IPS-18c (cell line): ENCODE measurements around the gene CAMK2B.
A peak's percentile ranks its signal among the peaks of the same experiment; 100 is the strongest.
"Not testable (repeated sequence)": the region's sequence is repeated elsewhere in the genome, so short reads cannot be mapped to it uniquely, and the experiment has no call there.

Source experiments
- H3K4me3 ChIP-seq: 2 replicates; pipeline ENCODE4 v1.7.0; 2013; ENCODE audit warnings: low read depth, mild to moderate bottlenecking, low read length, moderate library complexity; ENCODE audit not compliant: insufficient read depth
- H3K9me3 ChIP-seq: one replicate; pipeline ENCODE4 v1.6.1; 2013; ENCODE audit warnings: mild to moderate bottlenecking, low read length, moderate library complexity; ENCODE audit not compliant: control insufficient read depth, insufficient read depth

The CAMK2B gene

DNA sequence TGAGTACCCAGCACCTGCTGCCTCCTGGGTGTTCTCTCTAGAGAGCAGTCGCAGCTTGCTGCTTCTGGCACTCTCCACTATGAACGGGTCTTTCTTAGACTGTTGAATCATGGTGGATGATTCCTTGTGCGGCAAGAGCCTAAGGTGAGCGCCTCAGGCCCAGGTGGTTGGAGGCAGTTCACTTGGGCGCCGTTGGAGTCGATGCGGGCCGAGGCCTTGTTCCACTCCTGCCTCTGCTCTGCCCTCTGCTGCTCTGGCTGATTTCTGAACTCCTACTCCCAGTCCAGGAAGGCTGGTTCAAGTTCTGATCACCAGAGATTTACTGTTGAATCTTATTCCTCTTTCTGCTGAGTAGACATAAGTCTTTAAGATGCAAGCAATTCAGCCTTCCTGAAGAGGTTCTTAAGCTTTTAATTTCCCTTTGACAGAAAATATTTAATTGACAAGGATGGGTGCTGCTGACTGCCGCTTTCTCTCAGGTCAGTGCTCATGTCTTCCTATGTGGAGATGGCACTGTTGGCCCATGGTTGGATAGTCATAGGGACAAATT, 114.2 kb downstream of the CAMK2B start:
- no peak overlapping the region for H3K4me3 ChIP-seq
- no peaks in the 10 kb centered on the region for H3K9me3 ChIP-seq

DNA sequence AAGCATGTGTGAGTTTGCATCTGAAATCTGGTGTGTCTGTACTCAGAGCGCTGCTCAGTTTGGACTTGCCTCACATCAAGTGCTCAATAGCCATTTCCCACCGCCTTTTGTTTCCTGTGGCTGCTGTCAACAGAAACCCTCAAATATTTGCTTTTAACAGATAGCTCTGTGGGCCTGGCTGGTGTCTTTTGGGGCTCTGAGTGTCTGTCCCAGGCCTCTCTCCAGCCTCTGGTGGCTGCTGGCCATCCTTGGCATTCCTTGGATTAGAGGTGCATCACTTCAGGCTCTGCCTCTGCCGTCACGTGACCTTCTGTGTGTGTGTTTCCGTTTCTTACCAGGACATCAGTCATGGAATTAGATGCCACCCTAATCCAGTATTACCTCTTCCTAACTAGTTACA, 115.3 kb downstream of the CAMK2B start:
- H3K4me3 ChIP-seq = no peak overlapping the region
- no peaks in the 10 kb centered on the region for H3K9me3 ChIP-seq

DNA sequence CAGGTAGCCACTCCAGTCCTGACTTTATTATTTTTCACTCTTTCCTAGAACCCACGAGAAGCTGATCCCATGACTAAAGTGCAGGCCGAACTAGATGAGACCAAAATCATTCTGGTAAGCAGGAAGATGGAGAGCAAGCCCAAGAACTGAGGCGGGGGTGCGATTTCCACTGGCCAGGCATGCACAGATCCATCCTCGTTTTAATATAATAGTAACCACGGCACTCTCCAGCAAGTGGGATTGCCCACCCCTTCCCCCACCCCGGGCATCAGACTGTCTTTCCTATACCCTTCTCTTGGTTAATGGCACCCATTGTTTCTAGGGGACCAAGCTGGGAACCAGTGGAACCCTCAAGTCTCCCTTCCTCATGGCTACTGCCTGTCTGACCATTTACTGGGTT, 117.3 kb downstream of the CAMK2B start:
- no peak overlapping the region for H3K4me3 ChIP-seq
- H3K9me3 ChIP-seq = no peaks in the 10 kb centered on the region

DNA sequence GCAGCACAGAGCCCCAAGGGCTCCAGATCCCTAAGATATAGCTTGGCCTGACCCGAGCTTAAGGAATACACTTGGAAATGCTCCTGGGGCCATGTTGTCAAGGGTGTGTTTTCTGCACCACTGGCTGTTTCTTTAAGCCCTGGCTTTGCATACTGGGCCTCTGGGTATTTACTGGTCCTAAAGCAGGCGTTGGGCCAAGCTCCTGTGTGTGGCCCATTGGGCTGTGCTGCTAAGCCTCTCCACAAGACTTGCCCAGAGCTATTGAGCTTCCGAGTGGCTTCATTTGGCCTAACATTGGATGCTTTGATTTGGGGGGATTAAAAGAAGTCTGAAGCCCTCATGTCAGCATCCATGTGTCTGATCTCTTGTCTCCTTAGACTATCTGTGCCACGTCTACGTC, 119.4 kb downstream of the CAMK2B start:
- H3K4me3 ChIP-seq = no peak overlapping the region
- H3K9me3 ChIP-seq = no peaks in the 10 kb centered on the region

DNA sequence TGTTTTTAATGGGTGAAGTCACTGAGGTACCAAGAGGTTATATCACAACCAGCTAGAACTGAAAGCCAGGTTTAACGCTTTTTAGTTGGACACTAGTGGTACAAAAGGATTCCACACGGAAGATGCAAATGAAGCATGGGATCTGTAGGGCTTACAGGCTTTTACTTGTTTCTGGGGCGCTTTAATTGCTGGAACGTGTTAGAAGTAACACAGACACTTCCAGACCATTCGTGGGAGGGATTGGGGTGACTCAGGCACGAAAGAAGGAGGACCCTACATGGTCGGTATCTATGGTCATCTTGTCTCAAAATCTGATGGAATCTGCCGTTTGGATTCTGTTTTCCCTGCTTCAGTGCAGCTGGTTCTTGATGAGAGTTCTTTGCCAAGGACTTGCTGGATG, 123.6 kb downstream of the CAMK2B start:
- no peaks in the 10 kb centered on the region for H3K9me3 ChIP-seq
- H3K4me3 ChIP-seq = peak overlapping the region; percentile 95

DNA sequence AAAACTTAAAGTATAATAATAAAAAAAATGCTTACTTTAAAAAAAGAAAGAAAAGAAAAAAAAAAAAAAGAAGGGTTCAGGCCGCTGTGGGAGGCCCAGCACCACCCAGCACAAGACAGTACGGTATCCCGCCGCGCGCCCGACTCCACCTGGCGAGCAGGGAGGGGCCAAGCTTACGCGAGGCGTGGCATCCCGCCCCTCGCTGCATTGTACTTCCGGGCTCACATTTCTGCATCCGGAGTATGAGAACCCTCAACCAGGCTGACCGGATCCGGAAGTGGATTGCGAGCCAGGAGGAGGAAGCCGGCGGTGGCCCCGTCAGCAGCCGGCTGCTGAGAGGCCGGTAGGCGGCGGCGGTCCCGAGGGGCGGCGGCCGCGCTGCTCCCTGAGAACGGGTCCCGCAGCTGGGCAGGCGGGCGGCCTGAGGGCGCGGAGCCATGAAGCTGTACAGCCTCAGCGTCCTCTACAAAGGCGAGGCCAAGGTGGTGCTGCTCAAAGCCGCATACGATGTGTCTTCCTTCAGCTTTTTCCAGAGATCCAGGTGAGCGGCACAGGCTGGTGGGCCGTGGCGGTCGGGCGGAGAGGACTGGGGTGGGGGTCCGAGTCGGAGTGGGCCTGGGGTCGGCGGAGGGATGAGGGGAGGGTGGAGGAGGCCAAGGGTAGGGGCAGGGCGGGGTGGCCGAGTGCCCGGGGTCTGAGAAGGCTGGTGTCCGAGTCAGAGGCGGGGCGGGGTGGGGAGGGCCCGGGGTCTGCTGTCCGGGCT, 124.5 kb downstream of the CAMK2B start, which contains the start of gene YKT6:
Gene YKT6, plus strand, starts transcription at position 280 of the 763 bp plus-strand sequence. Its CDS starts 158 bp downstream, at position 438.
- H3K4me3 ChIP-seq = peak within 1 kb of the TSS; percentile 95
- H3K9me3 ChIP-seq = no peaks in the 10 kb centered on the region

DNA sequence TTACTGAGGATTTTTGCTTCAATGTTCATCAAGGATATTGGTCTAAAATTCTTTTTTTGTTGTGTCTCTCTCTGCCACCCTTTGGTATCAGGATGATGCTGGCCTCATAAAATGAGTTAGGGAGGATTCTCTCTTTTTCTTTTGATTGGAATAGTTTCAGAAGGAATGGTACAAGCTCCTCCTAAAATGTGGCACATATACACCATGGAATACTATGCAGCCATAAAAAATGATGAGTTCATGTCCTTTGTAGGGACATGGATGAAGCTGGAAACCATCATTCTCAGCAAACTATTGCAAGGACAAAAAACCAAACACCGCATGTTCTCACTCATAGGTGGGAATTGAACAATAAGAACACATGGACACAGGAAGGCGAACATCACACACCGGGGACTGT, 125.2 kb downstream of the CAMK2B start:
- not testable (repeated sequence) for H3K4me3 ChIP-seq, H3K9me3 ChIP-seq

DNA sequence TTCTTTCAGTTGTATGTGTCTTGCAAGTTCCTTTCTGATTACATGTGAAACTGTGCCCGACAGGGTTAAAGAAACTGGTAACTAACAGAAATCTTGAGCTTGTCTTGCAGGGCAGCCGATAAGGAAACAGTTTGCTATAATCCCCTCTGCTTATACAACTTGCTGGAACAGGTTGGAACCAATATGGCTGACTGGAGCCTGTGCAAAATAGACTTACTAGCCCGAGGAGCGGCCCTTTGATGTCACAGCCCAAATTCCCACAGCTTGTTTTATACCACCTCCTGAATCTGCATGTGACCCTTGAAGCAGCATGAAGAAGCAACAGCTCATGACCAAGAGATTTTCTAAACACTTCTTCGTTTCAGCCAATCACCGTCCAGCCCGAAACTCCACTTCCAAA, 127.9 kb downstream of the CAMK2B start:
- Histone ChIP-seq H3K4me3 (no peak overlapping the region), H3K9me3 (no peaks in the 10 kb centered on the region)

DNA sequence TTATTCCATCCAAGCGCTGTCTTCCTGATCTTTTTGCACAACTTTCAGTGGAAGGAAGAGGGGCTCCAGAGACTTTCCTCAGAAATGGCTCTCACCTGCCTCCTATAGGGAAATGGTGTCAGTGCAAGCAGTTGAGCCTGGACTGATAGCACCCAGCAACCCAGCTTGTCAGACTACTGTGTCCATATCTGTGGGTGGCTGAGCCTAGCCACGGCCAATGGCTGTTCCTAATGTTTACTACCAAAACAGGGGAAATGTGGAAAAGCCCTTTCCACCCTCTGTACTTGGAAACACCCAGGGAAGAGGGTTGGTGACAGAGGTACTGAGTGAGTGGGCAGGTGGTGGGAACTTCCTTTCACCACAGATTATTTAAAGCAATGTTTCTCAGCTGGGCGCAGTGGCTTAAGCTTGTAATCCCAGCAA, 128.9 kb downstream of the CAMK2B start:
- H3K9me3 ChIP-seq = no peaks in the 10 kb centered on the region

DNA sequence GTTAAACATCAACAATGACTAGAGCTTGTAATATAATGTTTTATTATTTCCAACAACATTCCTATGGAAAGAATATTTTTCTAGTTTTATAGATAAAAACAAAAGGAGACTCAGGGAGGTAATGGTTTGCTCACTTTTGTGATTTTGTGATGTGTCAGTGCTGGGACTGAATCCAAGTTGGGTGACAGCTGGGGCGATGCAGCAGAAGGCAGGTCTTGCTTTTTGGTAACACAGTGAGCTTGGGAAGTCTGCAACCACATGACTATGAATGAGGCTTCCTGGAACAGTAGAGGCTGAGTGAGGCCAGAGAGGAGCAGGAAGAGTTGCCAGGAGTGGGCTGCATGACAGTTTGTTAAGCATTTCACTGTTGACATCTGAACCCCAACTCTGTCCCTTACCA, 129.5 kb downstream of the CAMK2B start:
- no peak overlapping the region for H3K4me3 ChIP-seq
- H3K9me3 ChIP-seq = no peaks in the 10 kb centered on the region

More for the DNA sequence above, 128.9 kb downstream of the CAMK2B start:
- no peak overlapping the region for H3K4me3 ChIP-seq

DNA sequence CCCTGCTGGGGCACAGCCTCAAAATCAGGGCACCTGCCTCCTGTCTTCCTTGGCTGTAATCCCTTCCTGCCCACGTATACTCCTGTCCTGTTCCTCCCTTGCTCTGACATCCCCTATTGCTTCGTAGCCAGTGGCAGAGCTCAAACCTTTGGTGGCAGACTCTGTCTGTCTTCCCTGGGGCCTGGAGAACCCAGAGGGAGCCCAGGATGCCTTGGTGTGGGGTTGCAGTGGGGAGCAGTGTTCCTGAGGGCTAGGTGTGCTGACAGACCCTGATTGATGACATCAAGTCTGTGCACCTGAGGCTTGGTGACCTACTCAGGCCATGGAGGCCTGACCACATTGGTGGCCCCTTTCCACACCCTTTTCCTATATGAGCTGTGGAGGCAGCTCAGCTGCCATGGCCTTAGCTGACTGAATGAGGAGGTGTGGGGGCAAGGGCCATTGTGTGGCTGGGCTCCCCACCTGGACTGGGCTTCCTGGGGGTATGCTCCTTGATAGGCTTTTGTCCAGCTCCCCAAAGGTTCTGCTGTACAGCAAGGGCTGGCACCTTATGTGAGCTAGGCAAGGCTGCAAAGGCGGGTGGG, 130.7 kb downstream of the CAMK2B start:
- no peaks in the 10 kb centered on the region for H3K9me3 ChIP-seq
- H3K4me3 ChIP-seq = no peak overlapping the region; the same call in 1 of the 2 replicates

DNA sequence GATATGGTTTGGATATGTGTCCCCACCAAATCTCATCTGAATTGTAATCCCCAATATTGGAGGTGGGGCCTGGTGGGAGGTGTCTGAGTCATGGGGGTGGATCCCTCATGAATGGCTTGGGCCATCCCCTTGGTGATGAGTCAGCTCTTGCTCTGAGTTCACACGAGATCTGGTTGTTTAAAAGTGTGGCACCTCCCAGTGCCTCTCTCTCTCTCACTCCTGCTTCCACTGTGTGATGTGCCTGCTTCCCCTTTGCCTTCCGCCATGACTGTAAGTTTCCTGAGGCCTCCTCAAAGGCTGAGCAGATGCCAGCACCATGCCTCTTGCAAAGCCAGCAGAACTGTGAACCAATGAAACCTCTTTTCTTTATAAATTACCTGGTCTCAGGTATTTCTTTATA, 131.3 kb downstream of the CAMK2B start:
- Histone ChIP-seq H3K4me3 (no peak overlapping the region), H3K9me3 (no peaks in the 10 kb centered on the region)

DNA sequence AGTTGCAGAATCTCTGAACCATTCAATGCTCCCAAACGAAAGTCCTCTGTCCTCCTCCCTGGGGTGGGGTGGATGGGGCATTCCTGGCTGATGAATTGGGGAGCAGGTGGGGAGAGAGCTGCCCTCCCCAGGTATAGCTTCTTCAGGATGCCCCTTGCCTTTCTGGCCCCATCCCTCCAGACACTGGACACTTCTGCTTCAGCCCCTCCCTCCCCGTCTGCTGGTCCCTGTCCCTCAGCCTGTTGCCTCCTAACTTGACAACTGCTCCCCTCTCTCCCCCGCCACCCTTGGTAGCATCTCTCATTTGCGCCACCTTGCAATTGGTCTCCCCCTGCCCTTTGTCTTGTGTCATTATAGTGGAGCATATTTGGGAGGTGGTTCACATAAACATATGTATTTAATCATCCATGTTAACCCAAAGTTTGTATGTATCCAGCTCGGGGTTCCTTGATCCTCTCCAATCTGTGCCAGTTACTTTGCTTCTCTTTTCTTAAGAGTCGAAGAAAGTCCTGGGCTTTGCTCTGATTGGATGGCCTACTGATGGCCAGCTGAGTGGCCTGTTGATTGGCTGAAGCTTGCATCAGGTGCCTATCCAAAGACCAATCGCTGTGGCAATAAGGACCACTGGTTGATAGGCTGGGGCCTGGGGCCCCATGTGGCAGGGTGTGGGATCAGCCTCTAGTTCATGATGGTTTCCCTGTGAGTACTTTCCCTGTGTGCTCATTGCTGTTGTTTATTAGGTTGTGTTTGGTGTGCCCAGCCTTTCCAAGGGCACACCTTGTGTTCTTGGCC, 132.2 kb downstream of the CAMK2B start:
- H3K4me3 ChIP-seq = no peak overlapping the region

DNA sequence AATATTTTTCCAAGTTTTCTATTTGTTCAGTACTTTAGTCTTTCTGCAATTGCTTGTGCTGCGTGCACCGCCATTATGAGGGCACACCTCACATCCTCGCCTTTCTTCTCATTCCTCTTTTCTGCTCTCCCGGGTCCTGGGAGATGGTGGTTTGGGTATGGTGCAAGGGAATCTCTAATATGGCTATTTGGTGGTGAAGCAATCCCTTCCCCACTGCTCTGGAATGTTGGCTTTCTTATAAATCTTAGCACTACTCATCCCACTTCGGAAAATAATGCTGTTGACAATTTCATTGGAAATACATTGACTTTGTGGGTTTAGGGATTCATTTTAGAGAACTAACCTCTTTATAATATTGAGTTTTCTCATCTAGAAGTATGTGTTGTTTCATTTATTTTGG, 134.2 kb downstream of the CAMK2B start:
- no peak overlapping the region for H3K4me3 ChIP-seq
- H3K9me3 ChIP-seq = no peaks in the 10 kb centered on the region

More for the DNA sequence above, 132.2 kb downstream of the CAMK2B start:
- H3K9me3 ChIP-seq = no peaks in the 10 kb centered on the region

DNA sequence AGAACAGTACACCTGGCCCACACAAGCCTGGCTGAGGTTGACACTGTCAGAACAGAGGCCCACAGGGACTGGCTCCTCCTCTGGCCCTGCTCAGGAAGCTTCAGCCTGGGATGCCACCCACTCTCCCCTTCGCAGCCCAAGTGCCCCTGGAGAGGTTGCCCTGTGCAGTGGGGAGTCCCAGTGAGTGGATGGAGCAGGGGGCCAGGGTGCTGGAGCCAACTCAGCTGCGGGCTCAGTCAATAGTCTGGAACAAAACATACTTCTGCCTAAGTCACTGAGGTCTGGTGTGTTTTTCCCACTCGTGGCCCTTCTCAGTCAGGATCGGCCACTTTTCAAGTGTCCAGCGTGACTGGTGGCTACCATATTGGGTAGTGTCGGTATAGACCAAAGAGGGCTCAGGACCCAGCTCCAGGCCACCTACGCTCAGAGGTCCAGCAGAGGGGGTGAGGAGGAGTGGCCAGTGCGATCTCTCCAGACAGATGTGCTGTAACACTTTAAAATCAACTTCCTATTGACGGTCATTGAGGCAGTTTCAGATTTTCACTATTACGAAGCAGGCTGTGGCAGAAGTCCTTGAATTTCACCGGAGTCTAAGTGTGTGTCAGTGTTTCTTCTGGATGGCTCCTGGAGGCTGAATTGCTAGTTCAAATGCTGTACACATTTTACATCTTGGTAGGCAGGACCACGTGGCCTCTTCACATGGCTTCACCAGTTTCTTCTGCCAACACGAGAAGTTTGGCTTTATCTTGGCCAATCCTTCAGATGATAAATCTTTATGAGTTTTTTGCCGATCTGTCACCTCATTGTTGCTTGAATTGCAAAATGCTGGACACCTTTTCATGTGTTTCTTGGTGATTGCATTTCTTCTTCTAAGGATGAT, 135.2 kb downstream of the CAMK2B start:
- H3K9me3 ChIP-seq = no peaks in the 10 kb centered on the region
- H3K4me3 ChIP-seq = no peak overlapping the region

DNA sequence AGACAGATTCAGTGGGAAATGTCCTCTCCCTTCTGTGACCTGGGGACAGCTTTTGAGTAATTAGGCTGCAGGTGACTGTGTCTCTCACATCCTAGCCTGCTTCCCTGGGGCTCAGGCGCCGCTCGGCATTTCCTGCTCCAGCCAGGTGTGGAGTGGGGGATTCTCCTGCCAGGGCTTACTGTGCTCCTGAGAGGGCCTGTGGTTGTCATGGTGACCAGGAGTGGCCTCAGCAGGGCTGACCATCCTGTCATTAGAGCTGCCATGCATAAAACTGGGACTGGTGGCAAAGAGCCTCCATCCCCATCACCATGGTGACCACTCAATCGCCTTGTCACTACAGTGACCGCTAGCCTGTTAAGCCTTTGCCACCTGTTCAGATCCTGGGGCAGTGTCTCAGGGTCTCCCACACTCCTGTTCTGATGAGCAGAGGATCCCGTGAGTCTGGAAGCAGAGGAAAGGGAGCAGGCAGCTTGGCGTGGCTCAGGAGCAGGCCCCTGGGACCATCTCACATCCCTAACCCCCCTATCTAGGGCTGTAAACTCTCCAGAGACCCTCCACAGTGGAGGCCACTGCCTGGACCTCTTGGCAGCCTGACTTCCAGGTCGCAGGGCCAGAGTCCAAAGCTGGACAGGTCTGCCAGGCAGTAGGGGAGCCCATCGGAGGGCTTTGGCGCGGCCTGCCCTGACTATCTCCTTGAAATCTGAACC, 136.0 kb downstream of the CAMK2B start, which contains the start of gene GCK:
Gene GCK, minus strand, starts transcription at position 154 of the 707 bp plus-strand sequence. CDS start 486 bp downstream, outside the sequence.
- Histone ChIP-seq H3K9me3 (no peaks in the 10 kb centered on the region), H3K4me3 (no peak within 1 kb of the TSS)
